ENCODE results near the gene BRAT1.

DNA sequence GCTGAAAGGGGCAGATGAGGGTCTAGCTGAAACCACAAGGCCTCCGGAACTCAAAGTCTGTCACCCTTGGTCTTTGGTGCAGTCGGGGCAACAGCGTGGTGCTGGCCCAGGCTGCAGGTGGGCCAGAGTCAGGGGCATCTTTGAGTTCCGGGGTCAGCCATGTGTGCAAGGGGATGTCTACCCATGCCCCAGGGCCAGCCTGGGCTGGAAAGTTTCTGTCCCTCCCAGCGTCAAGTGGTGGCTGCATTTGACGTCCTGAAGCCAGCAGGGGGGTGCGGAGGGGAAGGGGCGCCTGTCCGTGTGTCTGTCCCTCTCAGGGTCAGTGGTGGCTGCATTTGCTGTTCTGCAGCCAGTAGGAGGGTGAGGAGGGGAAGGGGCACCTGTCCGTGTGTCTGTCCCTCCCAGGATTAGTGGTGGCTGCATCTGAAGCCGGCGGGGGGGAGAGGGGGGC is 638 bp downstream of the BRAT1 start:
- TF ChIP-seq POLR2AphosphoS5 (IDR thresholded peaks at IDR 0.05; ENCODE audit: borderline replicate concordance, low read depth, low read length) (no peak), EZH2 (IDR thresholded peaks at IDR 0.05) (no peak), FOXP2 (optimal IDR thresholded peaks at IDR 0.05; ENCODE audit: control extremely low read depth, extremely low read length, insufficient read depth) (no peak)
